Measurements from ENCODE around the gene TRIM24.

DNA sequence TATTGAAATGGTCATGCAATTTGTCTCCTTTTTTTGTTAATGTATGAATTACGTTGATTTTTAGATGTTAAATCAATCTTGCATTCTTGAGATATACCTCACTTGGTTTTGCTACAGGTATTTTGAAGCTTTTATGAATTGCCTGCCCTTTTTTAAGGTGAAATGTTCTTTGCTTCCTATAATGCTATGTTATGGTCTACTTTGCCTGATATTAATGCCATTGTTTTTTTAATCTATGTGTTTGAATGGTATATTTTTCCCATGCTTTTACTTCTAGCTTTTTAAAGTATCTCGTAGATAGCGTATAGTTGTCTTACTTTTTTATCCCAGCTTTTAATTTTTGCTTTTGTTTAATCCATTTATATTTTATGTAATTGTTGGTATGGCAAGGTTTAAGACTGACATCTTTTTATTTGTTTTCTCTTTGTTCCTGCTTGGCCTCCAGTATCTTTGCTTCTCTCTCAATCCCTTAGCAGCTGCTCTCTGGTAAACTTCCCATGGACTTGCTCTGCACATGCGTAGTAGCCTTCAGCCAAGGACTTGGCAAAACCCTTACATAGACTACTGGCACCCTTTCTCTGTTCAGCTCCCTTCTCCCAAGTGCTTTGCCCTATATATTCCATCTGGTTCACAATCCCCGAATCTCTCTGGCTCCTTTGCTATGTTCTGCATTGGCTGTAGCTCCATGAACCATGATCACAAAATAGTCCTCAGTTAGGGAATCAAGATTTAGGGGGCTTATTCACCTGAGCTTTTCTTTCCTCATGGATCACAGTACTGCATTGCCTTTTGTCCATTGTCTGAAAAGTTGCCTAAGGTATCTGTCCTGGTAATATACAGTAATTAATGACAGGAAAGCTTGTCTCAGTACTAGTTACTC, 8.4 kb downstream of the TRIM24 start:
- TF ChIP-seq CTCF (IDR thresholded peaks at IDR 0.05): no peak
- no peak for TF ChIP-seq GABPA (IDR thresholded peaks at IDR 0.05; ENCODE audit: low read depth)
- no peak for TF ChIP-seq TAF1 (IDR thresholded peaks at IDR 0.05; ENCODE audit: borderline replicate concordance, low read depth, low read length)
- TF ChIP-seq NRF1 (IDR thresholded peaks at IDR 0.05; ENCODE audit: low read depth, low read length): no peak
- no peak for TF ChIP-seq EZH2phosphoT487 (IDR thresholded peaks at IDR 0.05; ENCODE audit: borderline replicate concordance, low read depth)
- no peak for TF ChIP-seq RXRA (IDR thresholded peaks at IDR 0.05; ENCODE audit: borderline replicate concordance, low read depth)
- no peak for TF ChIP-seq YY1 (IDR thresholded peaks at IDR 0.05; ENCODE audit: low read depth)

Data from SK-N-SH (cell line).